ENCODE data around the gene MINDY4.

The MINDY4 gene

DNA sequence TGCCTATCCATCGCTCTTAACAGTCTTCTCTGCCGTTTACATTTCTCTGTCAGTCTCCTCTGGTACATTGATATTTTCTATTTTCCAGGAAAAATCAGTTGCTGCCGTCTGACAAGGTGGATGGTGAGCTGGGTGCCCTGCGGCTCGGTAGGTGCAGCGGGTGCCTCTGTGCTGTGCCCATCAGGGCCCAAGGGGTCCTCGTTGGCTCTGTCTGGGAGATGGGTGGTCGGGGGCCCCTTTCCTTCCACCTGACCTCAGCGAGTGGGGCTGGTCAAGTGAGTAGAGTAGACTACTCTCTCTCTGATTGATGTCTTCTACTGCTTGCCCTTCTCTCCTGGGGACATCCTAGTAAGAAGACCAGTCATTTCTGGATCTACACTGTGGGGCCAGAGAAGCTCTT is 57.4 kb downstream of the MINDY4 start:
- no peaks in the 10 kb centered on the region for H3K36me3 ChIP-seq (ENCODE audit: control insufficient read depth, low read length)
- no peak overlapping the region for H3K27ac ChIP-seq (ENCODE audit: low read depth, low read length)
- no peaks in the 10 kb centered on the region for H4K20me1 ChIP-seq (ENCODE audit: control insufficient read depth, insufficient read depth, low read depth, low read length)
- no peaks in the 10 kb centered on the region for H3K4me1 ChIP-seq (ENCODE audit: control insufficient read depth, low read length)
- H3F3A ChIP-seq (ENCODE audit: control insufficient read depth, insufficient read depth): no peaks in the 10 kb centered on the region
- H3K9me2 ChIP-seq (replicated peaks; ENCODE audit: control insufficient read depth, low read length): no peaks in the 10 kb centered on the region
- H3K4me3 ChIP-seq (ENCODE audit: low read length): no peak overlapping the region
- H3K4me2 ChIP-seq (ENCODE audit: low read length): no peak overlapping the region
- no peaks in the 10 kb centered on the region for H3K79me2 ChIP-seq (ENCODE audit: control insufficient read depth, low read length)
- no peaks in the 10 kb centered on the region for H3K27me3 ChIP-seq (ENCODE audit: control insufficient read depth, low read length)
- peaks cover 15% of the 10 kb centered on the region; the same call in 1 of the 2 replicates for H3K9me3 ChIP-seq (ENCODE audit: control insufficient read depth, insufficient read depth, low read length)
- TF ChIP-seq, protein P1, sequence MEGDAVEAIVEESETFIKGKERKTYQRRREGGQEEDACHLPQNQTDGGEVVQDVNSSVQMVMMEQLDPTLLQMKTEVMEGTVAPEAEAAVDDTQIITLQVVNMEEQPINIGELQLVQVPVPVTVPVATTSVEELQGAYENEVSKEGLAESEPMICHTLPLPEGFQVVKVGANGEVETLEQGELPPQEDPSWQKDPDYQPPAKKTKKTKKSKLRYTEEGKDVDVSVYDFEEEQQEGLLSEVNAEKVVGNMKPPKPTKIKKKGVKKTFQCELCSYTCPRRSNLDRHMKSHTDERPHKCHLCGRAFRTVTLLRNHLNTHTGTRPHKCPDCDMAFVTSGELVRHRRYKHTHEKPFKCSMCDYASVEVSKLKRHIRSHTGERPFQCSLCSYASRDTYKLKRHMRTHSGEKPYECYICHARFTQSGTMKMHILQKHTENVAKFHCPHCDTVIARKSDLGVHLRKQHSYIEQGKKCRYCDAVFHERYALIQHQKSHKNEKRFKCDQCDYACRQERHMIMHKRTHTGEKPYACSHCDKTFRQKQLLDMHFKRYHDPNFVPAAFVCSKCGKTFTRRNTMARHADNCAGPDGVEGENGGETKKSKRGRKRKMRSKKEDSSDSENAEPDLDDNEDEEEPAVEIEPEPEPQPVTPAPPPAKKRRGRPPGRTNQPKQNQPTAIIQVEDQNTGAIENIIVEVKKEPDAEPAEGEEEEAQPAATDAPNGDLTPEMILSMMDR (IDR thresholded peaks at IDR 0.05; ENCODE audit: low read depth, low read length, poor library complexity, severe bottlenecking): no peak
- TF ChIP-seq EZH2phosphoT487 (IDR thresholded peaks at IDR 0.05; ENCODE audit: borderline replicate concordance, low read length): no peak

DNA sequence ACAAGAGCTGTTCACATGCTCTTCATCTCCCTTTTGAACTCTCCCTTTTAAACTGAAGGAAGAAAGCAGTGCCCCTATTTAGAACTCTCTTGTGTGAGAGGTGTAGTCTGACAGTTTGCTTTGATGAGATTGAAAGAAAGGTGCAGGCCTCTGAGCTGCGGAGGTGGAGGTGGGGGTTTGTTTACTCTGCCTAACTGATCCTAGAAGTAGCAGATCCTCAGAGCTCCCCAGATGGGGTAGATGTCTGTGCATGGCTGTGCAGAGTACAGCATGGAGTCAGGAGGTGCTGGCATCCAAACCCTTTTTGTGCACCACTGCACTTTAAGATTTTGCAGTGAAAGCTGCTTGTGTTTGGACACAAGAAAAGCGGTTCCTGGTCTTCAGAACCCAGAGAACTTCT is 58.3 kb downstream of the MINDY4 start:
- no peak overlapping the region for H3K4me3 ChIP-seq (ENCODE audit: low read length)
- H3K9me3 ChIP-seq (ENCODE audit: control insufficient read depth, insufficient read depth, low read length): peaks cover 23% of the 10 kb centered on the region; the same call in 1 of the 2 replicates
- H3K27ac ChIP-seq (ENCODE audit: low read depth, low read length): no peak overlapping the region
- H3K27me3 ChIP-seq (ENCODE audit: control insufficient read depth, low read length): no peaks in the 10 kb centered on the region
- H3K79me2 ChIP-seq (ENCODE audit: control insufficient read depth, low read length): no peaks in the 10 kb centered on the region
- TF ChIP-seq, protein P1 (IDR thresholded peaks at IDR 0.05; ENCODE audit: low read depth, low read length, poor library complexity, severe bottlenecking): no peak
- no peak for TF ChIP-seq EZH2phosphoT487 (IDR thresholded peaks at IDR 0.05; ENCODE audit: borderline replicate concordance, low read length)
- H3K4me2 ChIP-seq (ENCODE audit: low read length): no peak overlapping the region
- H3K36me3 ChIP-seq (ENCODE audit: control insufficient read depth, low read length): no peaks in the 10 kb centered on the region
- H3K9me2 ChIP-seq (replicated peaks; ENCODE audit: control insufficient read depth, low read length): no peaks in the 10 kb centered on the region
- no peaks in the 10 kb centered on the region for H3K4me1 ChIP-seq (ENCODE audit: control insufficient read depth, low read length)
- no peaks in the 10 kb centered on the region for H3F3A ChIP-seq (ENCODE audit: control insufficient read depth, insufficient read depth)
- H4K20me1 ChIP-seq (ENCODE audit: control insufficient read depth, insufficient read depth, low read depth, low read length): no peaks in the 10 kb centered on the region

DNA sequence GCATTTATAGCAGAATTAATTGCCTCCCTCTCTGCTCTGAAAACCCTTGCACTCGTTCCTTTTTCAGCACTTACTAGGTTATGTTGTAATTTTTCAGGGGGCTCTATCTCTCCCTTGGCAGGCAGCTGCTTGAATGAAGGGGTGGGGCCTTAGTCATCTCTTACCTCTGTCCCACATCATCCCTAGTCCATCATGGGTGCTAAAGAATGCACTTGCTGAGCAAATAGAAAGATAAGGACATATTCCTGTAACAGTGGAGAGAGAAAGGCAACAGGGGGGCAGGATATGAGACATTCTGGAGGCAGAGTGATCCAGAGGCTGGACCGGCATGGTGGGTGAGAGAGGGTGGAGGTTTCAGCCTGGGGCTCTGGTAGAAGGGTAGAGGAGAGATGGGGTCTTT is 60.0 kb downstream of the MINDY4 start:
- Histone ChIP-seq H3K9me2 (replicated peaks; ENCODE audit: control insufficient read depth, low read length) (no peaks in the 10 kb centered on the region), H3K27ac (ENCODE audit: low read depth, low read length) (no peak overlapping the region), H3F3A (ENCODE audit: control insufficient read depth, insufficient read depth) (no peaks in the 10 kb centered on the region), H3K4me1 (ENCODE audit: control insufficient read depth, low read length) (no peaks in the 10 kb centered on the region), H3K9me3 (ENCODE audit: control insufficient read depth, insufficient read depth, low read length) (peaks cover 34% of the 10 kb centered on the region; the same call in 1 of the 2 replicates), H3K4me2 (ENCODE audit: low read length) (no peak overlapping the region), H3K27me3 (ENCODE audit: control insufficient read depth, low read length) (no peaks in the 10 kb centered on the region), H3K36me3 (ENCODE audit: control insufficient read depth, low read length) (no peaks in the 10 kb centered on the region), H4K20me1 (ENCODE audit: control insufficient read depth, insufficient read depth, low read depth, low read length) (no peaks in the 10 kb centered on the region), H3K4me3 (ENCODE audit: low read length) (no peak overlapping the region), H3K79me2 (ENCODE audit: control insufficient read depth, low read length) (no peaks in the 10 kb centered on the region)
- no peak for TF ChIP-seq EZH2phosphoT487 (IDR thresholded peaks at IDR 0.05; ENCODE audit: borderline replicate concordance, low read length)
- TF ChIP-seq, protein P1 (IDR thresholded peaks at IDR 0.05; ENCODE audit: low read depth, low read length, poor library complexity, severe bottlenecking): no peak
